GM13977 (cell line): ENCODE data around the gene ACSS2.
"Not testable (repeated sequence)": the region's sequence is repeated elsewhere in the genome, so short reads cannot be mapped to it uniquely, and the experiment has no call there.

Experiments used
- DNase-seq: peaks from one replicate; pipeline ENCODE4 v3.0.0; 2012; ENCODE audit warnings: low spot score
- in situ Hi-C: fragments of 300-500 bp; cut with MboI; formaldehyde crosslinking; loops from one replicate; pipeline ENCODE4 v1.12.0; 2022; ENCODE audit warnings: low sequenced_read_pairs, low pct_unique_long_range_greater_than_20kb, mixed read lengths, inconsistent platforms; ENCODE audit not compliant: unreplicated experiment
- TF ChIP-seq, protein P1 (sequence below): IDR thresholded peaks from 2 replicates; pipeline ENCODE4 v1.5.1; 2012; ENCODE audit warnings: mild to moderate bottlenecking, control low read depth; ENCODE audit not compliant: insufficient read depth; ENCODE audit errors: extremely low read depth, missing control alignments

The ACSS2 gene

DNA sequence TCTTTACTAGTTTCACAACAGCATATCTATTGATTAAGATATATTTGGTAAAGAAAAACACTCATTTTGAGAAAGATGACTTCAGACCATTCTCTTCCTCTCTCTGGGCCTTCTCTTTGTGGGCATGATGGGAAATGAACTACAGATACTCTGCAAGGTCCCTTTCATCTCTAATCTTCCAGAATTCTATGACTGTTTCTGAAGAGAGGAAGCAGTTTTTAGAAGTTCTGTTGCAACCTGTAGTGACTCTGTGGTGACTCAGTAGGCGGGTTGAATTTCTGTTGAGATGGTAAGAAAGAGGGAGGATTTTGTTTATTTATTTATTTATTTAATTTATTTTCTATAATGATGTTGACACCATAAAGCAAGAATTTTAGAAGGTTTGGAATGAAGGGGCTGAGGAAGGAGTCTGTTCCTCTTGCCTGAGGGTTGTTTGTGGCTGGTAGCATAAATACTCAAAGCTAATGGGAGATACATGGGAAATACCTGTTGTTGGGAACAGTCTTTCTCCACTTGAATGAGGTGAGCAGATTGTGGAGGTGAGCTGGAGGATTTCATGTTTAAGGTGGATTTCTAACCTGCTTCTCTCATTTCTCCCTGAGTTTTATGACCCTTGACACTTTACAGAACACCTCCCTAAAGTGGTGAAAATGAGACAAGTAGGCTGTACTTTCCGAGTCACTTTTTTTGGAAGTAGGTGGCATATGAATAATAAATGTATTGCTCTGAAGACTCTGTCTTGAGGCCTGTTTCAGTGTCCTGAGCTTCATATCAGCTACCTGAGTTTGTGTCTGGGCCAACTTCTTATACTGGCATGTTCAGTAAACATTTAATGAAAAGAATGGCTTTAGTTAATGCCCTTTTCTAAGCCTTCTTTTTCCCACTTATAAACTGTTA lies 15.0 kb downstream of the ACSS2 start:
- in situ Hi-C loops, result no loop called here
- peak; percentile 42 for DNase-seq
- TF ChIP-seq, protein P1, sequence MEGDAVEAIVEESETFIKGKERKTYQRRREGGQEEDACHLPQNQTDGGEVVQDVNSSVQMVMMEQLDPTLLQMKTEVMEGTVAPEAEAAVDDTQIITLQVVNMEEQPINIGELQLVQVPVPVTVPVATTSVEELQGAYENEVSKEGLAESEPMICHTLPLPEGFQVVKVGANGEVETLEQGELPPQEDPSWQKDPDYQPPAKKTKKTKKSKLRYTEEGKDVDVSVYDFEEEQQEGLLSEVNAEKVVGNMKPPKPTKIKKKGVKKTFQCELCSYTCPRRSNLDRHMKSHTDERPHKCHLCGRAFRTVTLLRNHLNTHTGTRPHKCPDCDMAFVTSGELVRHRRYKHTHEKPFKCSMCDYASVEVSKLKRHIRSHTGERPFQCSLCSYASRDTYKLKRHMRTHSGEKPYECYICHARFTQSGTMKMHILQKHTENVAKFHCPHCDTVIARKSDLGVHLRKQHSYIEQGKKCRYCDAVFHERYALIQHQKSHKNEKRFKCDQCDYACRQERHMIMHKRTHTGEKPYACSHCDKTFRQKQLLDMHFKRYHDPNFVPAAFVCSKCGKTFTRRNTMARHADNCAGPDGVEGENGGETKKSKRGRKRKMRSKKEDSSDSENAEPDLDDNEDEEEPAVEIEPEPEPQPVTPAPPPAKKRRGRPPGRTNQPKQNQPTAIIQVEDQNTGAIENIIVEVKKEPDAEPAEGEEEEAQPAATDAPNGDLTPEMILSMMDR, result no peak

DNA sequence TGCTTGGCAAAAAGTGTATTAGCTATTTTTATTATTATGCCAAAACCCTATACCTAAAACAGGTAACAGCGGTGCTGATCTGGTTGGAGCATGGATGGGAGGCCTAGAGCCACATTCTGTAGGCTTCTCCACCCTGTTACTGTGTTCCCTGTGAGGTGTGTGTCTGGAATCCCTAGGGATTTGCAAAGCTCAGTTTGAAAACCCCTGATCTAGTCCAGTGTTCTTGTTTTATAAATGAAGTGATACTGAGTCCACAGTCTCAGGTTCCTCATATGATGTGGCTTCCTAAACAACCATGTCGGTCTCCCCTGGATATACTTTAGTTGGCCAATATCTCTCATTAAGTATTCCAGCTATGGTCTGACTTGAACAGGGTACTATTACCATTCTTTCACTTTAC lies 16.3 kb downstream of the ACSS2 start:
- no peak for DNase-seq
- in situ Hi-C loops, result no loop called here
- TF ChIP-seq, protein P1, result no peak

DNA sequence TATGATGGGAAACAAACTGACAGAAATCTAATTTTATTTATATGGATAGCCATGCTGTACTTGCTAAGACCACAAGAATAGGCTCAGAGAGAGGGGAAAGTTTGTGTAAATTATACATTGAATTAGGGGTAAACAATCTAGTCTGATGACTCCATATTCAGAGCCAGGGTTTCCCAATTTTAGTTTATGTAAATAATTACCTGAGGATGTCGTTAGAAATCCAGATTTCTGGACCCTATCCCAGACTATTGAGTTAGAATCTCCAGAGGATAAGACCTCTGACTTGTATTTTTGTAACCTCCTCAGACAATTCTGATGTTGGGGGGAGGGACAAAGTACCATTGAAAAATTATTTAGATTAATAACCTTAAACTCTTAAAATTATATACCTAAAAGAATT lies 18.3 kb downstream of the ACSS2 start:
- TF ChIP-seq, protein P1, result no peak
- no peak for DNase-seq
- in situ Hi-C loops, result no loop called here

DNA sequence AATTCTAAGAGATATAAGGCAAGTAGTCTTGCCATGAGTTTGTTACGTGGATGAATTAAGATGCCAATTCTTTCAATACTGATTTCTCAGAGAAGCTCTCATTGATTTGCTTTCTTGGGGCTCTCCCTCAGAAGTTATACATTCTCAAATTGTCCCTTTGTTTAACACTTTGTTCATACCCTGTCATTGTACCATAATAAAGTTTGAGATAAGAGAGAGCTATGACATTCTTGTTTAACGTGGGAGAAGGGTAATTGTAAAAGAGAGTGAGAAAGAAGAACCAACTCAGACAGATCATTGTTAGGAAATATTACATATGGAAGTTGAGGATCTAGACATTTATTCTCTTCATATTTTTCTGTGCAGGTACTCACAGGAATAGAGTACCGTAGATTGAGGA lies 19.1 kb downstream of the ACSS2 start:
- DNase-seq, result no peak
- in situ Hi-C loops, result no loop called here
- TF ChIP-seq, protein P1, result no peak

DNA sequence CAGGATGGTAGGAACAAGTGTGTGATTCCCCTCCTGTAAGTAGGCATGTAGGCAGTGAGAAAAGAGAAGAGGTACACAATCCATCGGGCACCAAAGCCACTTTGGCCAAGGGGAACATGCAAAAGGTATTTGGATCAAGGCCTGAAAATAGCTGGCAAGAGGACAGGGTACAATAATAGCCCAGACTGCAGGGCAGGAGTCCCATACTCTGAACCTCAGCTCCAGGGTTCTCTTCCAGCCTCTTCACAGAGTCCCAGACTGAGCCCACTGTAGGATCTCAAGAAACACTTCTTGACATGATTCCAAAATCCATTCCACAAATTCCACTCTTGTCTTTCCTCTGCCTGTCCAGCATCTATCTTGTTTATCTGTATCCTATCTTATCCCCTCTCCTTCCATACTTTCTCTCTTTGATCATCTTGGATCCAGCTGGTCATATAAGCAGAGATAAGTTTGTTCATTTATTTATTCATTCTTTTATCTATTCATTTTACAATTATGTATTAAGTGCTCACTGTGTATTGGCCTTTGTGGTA lies 19.7 kb downstream of the ACSS2 start:
- DNase-seq, result no peak
- in situ Hi-C loops, result no loop called here
- TF ChIP-seq, protein P1, result no peak

DNA sequence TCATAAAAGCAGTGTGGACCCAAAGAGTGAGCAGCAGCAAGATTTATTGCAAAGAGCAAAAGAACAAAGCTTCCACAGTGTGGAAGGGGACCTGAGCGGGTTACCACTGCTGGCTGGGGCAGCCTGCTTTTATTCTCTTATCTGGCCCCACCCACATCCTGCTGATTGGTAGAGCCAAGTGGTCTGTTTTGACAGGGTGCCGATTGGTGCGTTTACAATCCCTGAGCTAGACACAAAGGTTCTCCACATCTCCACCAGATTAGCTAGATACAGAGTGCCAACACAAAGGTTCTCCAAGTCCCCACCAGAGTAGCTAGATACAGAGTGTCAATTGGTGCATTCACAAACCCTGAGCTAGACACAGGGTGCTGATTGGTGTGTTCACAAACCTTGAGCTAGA lies 21.7 kb downstream of the ACSS2 start:
- in situ Hi-C loops, DNase-seq: not testable (repeated sequence)

DNA sequence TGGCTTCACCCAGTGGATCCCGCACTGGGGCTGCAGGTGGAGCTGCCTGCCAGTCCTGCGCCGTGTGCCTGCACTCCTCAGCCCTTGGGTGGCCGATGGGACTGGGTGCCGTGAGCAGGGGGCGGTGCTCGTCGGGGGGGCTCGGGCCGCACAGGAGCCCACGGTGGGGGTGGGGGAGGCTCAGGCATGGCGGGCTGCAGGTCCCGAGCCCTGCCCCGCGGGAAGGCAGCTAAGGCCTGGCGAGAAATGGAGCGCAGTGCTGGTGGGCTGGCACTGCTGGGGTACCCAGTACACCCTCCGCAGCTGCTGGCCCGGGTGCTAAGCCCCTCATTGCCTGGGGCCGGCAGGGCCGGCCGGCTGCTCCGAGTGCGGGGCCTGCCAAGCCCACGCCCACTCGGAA lies 22.3 kb downstream of the ACSS2 start:
- DNase-seq, in situ Hi-C loops: not testable (repeated sequence)
